Skin of body (tissue), 2 donors: Measurements from ENCODE around the gene ZNF473. TPM values are rescaled to one million over a fixed set of nuclear protein-coding genes. Genes with fewer than 3 reads are reported as not detected.
"Not testable (repeated sequence)": the region's sequence is repeated elsewhere in the genome, so short reads cannot be mapped to it uniquely, and the experiment has no call there.

Source experiments
- DNase-seq: peaks from one replicate; lab custom pipeline; 2025; lab: John Stamatoyannopoulos, UW
- total RNA-seq: library from RNA; depleted of rRNA; stranded (reverse); fragments of >200 nt; gene quantifications from one replicate; pipeline ENCODE4 v1.2.3, GENCODE V29; 2014

Gene ZNF473
- total RNA-seq, 1 donor from 2014 or later, result 5.1 TPM

- no peak for DNase-seq
Measured at GRCh38 chr19:50047671-50048070, 21.9 kb downstream of the ZNF473 start.

DNA sequence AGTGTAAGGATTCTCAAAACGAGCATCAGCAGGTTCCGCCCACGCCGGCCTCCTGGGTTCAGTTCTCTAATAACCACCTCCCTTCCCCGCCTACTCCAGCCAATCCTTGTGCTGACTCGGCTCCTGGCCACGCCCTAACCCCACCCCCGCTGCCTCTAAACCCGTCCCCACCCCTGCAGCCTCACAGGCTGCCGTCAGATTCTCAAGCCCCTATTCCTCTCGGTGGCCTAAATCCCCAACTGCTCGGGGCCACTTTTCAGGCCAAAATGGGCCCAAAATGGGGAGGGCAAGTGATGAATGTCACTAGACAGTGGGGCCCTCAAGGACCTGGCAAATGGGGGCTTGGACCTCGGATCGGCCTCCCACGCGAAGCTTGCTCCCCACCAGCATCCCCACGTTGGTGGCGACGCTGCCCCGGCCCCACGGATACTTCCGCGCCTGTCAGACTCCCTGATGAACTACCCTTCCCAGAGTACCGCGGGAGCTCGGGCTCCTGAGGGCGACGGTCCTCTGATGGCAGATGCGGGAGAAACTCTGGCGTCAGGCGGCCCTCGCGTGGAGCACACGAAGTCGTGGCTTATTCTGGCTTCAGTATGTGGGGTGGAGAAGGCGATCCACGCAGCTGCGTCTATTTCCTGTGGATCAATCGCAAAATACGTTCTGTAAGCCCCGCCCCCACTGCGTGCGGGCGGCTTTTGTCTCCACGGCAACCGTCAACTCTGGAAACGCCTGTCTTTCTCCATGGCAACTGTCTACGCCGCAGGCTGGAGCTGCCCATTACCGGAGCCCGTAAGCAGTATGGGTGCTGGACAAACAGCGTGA is 24.8 kb downstream of the ZNF473 start:
- DNase-seq, result peak; percentile 67

GRCh38 chr19:50051228-50051895 is 25.6 kb downstream of the ZNF473 start:
- not testable (repeated sequence) for DNase-seq

DNA sequence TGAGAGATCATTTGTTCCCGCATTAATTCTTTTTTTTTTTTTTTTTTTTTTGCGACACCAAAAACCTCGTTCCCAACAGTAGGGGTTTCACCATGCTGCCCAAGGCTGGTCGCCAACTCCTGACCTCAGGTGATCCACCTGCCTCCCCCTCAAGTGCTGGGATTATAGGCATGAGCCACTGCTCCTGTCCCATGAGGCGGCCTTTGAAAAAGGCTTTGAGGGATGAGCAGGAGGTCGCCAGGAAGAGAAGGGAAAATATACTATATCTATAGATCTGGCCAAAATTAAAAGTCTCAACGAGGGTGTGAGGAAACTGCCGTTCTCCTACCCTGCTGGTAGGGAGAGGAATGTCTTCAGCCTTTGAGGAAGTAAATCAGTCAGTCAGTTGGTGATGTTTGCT is 26.2 kb downstream of the ZNF473 start:
- DNase-seq, result no peak

- no peak for DNase-seq
Measured at GRCh38 chr19:50053119-50053518, 27.3 kb downstream of the ZNF473 start.

- DNase-seq, result no peak
Measured at GRCh38 chr19:50058425-50058824, 32.6 kb downstream of the ZNF473 start.

GRCh38 chr19:50059045-50059444 is 33.2 kb downstream of the ZNF473 start:
- no peak for DNase-seq

GRCh38 chr19:50060107-50060506 is 34.3 kb downstream of the ZNF473 start:
- DNase-seq, result no peak

- no peak for DNase-seq
Measured at GRCh38 chr19:50061650-50062049, 35.8 kb downstream of the ZNF473 start.

DNA sequence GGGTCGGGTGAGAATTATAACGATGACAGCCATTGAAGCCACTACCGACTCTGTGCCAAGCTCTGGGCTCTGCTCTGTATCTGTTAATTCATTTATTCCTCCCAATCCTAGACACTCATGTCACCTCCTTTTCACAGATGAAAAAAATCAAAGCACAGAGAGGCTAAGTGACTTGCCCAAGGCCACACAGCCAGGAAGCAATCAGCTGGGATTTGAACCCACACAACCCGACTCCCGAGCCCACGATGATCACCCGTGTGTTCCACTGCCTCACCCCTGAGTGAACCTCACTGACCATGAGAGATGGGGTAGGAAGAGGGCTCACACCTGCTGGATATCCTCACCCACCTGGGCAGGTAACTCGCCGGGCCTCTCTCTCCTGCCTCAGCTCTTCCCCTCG is 40.1 kb downstream of the ZNF473 start:
- DNase-seq, result no peak

GRCh38 chr19:50067575-50067974 is 41.8 kb downstream of the ZNF473 start:
- no peak for DNase-seq

DNA sequence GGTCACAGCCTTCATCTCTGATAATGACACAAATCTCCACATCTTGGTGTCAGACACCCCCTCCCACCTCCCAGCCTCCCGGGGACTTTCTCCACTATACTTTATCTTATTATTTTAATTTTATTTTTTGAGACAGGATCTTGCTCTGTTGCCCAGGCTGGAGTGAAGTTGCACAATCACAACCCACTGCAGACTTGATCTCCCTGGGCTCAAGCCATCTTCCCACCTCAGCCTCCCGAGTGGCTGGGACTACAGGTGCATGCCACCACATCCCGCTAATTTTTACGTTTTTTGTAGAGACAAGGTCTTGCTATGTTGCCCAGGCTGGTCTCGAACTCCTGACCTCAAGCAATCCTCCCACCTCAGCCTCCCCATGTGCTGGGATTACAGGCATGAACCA is 42.6 kb downstream of the ZNF473 start:
- DNase-seq, result not testable (repeated sequence)

DNA sequence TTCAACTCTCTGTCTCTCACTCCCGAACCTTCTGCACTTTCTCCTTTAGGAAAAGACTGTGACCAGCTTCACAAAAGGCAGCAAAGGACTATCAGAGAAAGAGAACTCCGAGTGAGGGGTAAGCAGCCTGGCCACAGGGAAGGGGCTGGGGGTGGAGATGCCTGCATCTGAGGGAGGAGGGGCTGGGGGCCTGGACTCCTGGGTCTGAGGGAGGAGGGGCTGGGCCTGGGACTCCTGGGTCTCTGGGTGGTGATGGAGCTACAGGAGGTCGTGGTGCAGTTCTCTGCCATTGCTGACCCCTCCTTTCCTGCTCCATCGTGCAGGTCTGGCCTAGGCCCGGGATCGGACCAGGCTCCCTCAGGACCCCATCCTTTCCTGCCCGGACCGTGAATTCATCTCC is 49.3 kb downstream of the ZNF473 start:
- DNase-seq, result not testable (repeated sequence)

DNA sequence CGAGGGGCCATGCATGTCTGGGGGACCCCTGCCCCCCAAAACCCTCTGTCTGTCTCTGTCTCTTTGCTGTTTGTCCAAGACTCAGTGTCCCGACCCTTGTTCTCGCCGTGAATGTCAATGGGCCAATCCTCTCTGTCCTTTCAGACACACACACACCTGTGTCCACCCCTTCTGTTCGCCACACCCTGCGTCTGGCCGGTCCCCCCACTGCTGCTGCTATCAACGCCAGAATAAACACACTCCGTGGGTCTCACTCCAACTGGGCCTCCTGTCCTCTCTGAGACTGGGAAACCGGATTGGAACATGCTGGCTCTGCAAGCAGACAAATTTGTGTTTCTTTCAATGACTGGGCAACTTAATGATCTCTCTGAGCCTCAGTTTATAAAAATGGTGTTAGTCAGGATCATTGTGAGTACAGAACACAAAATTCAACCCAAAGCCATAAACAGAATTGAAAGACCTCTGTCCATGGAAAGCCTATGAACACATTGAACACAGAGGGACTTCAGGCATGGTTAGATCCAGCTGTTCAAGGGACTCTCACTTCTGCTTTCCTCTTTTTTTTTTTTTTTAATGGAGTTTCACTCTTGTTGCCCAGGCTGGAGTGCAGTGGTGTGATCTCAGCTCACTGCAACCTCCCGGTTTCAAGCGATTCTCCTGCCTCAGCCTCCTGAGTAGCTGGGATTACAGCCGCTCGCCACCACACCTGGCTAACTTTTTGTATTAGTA is 50.0 kb downstream of the ZNF473 start:
- DNase-seq, result not testable (repeated sequence)

- not testable (repeated sequence) for DNase-seq
Measured at GRCh38 chr19:50076581-50077355, 51.0 kb downstream of the ZNF473 start.

DNA sequence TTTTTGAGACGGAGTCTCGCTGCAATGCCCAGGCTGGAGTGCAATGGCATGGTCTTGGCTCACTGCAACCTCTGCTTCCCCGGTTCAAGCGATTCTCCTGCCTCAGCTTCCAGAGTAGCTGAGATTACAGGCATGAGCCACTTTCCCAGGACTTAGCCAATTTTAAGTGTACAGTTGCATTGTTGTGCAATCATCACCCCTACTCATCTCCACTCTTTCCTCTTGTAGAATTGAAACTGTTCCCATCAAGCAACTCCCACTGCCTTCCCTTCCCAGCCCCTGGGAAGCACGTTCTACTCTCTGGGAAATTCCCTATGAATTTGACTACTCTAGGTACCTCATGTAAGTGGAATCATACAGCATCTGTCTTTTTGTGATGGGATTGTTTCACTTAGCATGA is 53.2 kb downstream of the ZNF473 start:
- DNase-seq, result not testable (repeated sequence)

GRCh38 chr19:50084440-50084839 is 58.6 kb downstream of the ZNF473 start:
- not testable (repeated sequence) for DNase-seq

DNA sequence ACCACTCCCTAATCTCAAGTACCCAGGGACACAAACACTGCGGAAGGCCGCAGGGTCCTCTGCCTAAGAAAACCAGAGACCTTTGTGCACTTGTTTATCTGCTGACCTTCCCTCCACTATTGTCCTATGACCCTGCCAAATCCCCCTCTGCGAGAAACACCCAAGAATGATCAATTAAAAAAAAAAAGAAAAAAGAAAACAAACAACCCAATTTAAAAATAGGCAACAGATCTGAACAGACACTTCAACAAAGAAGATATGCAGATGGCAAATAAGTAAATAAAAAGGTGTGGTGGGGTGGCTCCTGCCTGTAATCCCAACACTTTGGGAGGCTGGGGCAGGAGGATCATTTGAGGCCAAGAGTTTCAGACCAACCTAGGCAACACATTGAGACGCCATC is 61.3 kb downstream of the ZNF473 start:
- not testable (repeated sequence) for DNase-seq

DNA sequence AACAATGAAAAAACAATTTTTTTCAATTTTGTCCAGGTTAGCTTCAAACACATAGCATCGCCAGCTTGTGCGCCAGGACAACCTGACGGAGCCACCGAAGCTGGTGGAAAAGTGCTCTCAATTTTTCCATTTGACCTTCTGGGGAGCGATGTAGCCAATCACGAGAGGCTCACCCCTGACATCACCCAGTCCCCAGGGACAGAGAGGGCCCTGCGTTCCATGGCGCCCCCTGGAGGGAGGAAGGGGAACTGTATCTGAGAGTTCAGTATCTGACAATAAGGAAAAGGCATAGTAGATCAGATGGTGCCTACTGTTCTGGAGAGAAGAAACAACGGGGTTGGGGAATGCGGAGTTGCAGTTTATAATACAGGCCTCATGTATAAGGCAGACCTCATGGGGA is 64.9 kb downstream of the ZNF473 start:
- not testable (repeated sequence) for DNase-seq

GRCh38 chr19:50091786-50092185 is 66.0 kb downstream of the ZNF473 start:
- DNase-seq, result not testable (repeated sequence)

DNA sequence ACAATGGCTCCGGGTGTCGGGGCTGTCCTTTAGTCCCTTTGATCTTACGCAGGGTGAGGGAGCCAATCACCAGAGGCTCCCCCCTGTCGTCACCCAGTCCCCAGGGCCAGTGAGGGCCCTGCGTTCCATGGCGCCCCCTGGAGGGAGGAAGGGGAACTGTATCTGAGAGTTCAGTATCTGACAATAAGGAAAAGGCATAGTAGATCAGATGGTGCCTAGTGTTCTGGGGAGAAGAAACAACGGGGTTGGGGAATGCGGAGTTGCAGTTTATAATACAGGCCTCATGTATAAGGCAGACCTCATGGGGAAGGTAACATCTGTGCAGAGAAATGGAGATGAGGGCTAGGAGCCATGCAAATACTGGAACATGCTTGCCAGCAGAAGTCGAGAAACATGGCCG is 66.8 kb downstream of the ZNF473 start:
- not testable (repeated sequence) for DNase-seq
